Muscle layer of duodenum (tissue), 2 donors: ENCODE results near the gene FZD4.
"Not testable (repeated sequence)": the region's sequence is repeated elsewhere in the genome, so short reads cannot be mapped to it uniquely, and the experiment has no call there.

Source experiments
- H3K27ac ChIP-seq: one replicate; pipeline ENCODE4 v1.7.0; 2013; ENCODE audit warnings: mild to moderate bottlenecking, low read length
- H3K27me3 ChIP-seq: one replicate; pipeline ENCODE4 v1.7.0; 2013; ENCODE audit warnings: low read depth, mild to moderate bottlenecking, control low read depth, low read length
- H3K36me3 ChIP-seq, 2 donors: one replicate each; pipeline ENCODE4 v1.7.0; 2013; ENCODE audit warnings: low read length in 2 of 2, control low read depth in 1 of 2, mild to moderate bottlenecking in 1 of 2; ENCODE audit not compliant: insufficient read depth in 2 of 2, control insufficient read depth in 1 of 2
- H3K4me1 ChIP-seq, 2 donors: one replicate each; pipeline ENCODE4 v1.7.0; 2013; ENCODE audit warnings: low read length in 2 of 2, mild to moderate bottlenecking in 2 of 2, control low read depth in 1 of 2, moderate library complexity in 1 of 2; ENCODE audit not compliant: insufficient read depth in 2 of 2, control insufficient read depth in 1 of 2
- H3K4me3 ChIP-seq, 2 donors: one replicate each; pipeline ENCODE4 v1.7.0; 2013; ENCODE audit warnings: low read length in 2 of 2, low read depth in 1 of 2, mild to moderate bottlenecking in 1 of 2
- H3K9me3 ChIP-seq, 2 donors: one replicate each; pipeline ENCODE4 v1.7.0; 2013; ENCODE audit warnings: low read length in 2 of 2, control low read depth in 1 of 2, mild to moderate bottlenecking in 1 of 2; ENCODE audit not compliant: control insufficient read depth in 1 of 2
- donor health status: healthy.

FZD4 gene

GRCh38 chr11:86947541-86947940 lies 7.7 kb downstream of the FZD4 start:
- Histone ChIP-seq H3K36me3 (no peaks in the 10 kb centered on the region), H3K4me3 (no peak overlapping the region), H3K27me3 (no peaks in the 10 kb centered on the region), H3K4me1 (peaks cover 12 to 52% of the 10 kb centered on the region in 2 donors), H3K9me3 (no peaks in the 10 kb centered on the region), H3K27ac (no peak overlapping the region)

- H3K4me1 ChIP-seq, result peaks cover 8 to 38% of the 10 kb centered on the region in 2 donors
- H3K27me3 ChIP-seq, H3K27ac ChIP-seq, H3K4me3 ChIP-seq, H3K36me3 ChIP-seq, H3K9me3 ChIP-seq: not testable (repeated sequence)
These were observed 11.7 kb downstream of the FZD4 start for GRCh38 chr11:86943505-86943904.

DNA sequence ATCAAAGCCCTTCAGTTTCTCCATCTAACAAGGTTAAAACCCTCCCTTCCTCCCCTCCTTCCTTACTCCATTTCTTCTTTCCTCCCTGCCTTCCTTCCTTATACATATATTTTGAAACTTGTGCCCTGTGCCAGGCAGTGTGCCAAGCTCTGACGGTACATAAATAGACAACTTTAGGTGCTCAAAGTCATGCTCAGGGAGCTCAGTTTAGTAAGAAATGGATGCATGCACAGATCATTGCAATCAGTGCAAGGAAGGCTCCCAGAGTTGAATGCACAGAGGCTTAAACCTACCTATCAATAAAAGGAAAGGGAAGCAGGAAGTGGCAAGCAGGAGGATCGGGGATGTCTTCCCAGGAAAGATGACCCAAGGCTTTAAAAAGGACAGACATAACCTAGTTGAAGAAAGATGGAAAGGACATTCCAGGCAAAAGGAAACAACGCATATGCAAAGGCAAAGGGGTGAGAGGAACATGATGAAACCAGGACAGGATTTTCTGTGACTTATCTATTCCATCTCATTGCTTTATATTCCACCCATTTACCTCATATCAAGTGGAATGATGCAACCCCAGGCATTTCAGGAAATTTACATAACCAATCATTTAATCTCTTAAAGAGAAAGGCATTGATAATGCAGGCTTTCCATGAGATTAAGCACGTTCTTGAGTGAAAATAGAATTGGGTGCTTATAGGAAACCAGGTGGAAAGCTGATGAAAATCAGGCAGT lies 13.2 kb downstream of the FZD4 start:
- Histone ChIP-seq H3K9me3 (no peaks in the 10 kb centered on the region), H3K36me3 (no peaks in the 10 kb centered on the region), H3K27me3 (no peaks in the 10 kb centered on the region), H3K4me1 (peaks cover 8 to 30% of the 10 kb centered on the region in 2 donors), H3K27ac (no peak overlapping the region), H3K4me3 (no peak overlapping the region)

- Histone ChIP-seq H3K4me1 (peaks cover 8 to 30% of the 10 kb centered on the region in 2 donors), H3K4me3 (no peak overlapping the region), H3K27ac (peak overlapping the region; percentile 28)
These were observed 13.9 kb downstream of the FZD4 start for GRCh38 chr11:86941077-86941870.

DNA sequence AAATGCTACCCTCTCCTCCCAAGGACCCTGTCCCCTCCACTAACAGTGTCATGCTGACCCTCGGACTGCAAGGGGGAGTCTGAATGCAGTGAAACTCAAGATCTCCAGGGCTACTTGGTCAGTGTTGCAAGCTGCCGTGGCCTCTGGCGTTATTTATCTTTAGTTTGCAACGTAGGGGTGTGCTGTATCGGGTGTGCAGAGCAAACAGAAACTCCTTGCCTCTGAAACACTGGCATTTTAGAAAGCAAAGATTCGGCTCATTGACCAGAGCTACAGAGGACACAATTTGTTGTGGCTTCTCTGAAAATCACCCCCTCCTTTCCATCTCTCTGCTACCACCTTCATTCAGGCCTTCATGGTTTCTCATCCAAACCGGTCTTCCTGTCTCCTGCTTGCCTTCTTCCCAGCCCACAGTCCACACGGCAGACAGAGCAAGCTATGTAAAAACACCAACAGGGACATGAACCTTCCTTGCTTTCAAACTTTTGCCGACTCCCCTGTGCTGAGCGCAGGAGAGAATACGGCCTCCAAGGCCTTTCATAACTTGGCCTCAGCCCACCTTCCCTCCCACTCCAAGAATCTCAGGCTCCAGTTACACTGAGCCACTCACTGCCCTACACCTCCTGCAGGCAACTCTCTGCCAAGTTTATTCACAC lies 14.9 kb downstream of the FZD4 start:
- no peaks in the 10 kb centered on the region for H3K27me3 ChIP-seq
- no peaks in the 10 kb centered on the region for H3K9me3 ChIP-seq
- H3K36me3 ChIP-seq, result no peaks in the 10 kb centered on the region
- peak overlapping the region; percentile 14 to 33 for H3K4me3 ChIP-seq
- peaks cover 8 to 30% of the 10 kb centered on the region in 2 donors for H3K4me1 ChIP-seq
- H3K27ac ChIP-seq, result peak overlapping the region; percentile 28

More at GRCh38 chr11:86941077-86941870, 13.9 kb downstream of the FZD4 start:
- no peaks in the 10 kb centered on the region for H3K27me3 ChIP-seq
- no peaks in the 10 kb centered on the region for H3K9me3 ChIP-seq
- no peaks in the 10 kb centered on the region for H3K36me3 ChIP-seq

DNA sequence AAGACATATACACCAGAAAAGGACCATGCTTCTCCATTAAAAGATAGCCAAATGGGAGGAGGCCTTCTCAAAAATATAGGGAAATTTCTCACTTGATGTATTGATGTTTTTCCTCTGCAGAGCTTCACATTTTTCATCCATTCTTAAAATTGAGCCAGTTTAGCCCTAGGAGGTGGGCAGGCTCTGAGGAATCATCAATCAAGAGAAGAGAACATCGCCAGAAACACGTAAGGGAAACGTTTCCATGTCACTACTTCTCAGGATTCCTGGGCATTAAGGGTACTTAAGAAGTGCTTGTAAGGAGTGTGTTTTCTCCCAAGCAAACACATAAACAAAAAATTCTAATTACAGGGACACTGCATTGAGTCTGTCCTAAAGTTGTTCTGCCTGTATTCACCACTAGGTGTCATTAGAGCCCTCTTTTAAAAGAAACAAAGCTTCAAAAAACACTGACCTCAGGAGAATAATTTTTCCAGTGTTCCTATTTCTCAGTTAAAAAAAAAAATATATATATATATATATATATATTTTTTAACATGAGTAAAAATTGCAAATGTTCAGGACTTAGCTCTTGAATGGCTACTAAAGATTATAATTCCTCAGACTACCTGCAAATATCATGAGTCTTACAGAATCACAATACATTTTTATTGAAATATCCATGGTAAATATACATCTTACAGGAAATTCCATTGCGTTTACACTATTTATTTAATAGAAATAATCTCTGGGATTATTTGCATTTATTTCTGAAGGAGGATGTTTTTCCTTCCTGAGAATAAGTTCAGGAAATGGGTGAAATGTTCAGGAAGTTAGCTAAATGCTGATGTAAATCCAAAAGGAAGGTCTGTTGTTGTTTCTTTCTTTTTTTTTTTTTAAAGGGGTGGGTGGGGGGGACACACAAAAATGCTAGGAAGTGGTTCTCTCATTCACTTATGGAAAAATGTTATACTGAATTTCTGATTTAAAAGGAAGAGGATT lies 16.0 kb downstream of the FZD4 start:
- Histone ChIP-seq H3K9me3 (no peaks in the 10 kb centered on the region), H3K27ac (no peak overlapping the region), H3K27me3 (no peaks in the 10 kb centered on the region), H3K4me1 (peaks cover 8 to 33% of the 10 kb centered on the region in 2 donors), H3K4me3 (no peak overlapping the region), H3K36me3 (no peaks in the 10 kb centered on the region)

- Histone ChIP-seq H3K27ac (no peak overlapping the region), H3K4me1 (peaks cover 8 to 33% of the 10 kb centered on the region in 2 donors), H3K4me3 (no peak overlapping the region), H3K9me3 (no peaks in the 10 kb centered on the region), H3K36me3 (no peaks in the 10 kb centered on the region), H3K27me3 (no peaks in the 10 kb centered on the region)
These were observed 16.8 kb downstream of the FZD4 start for GRCh38 chr11:86938203-86938899.

GRCh38 chr11:86937193-86937806 lies 17.9 kb downstream of the FZD4 start:
- H3K4me1 ChIP-seq, result peaks cover 8 to 28% of the 10 kb centered on the region in 2 donors

DNA sequence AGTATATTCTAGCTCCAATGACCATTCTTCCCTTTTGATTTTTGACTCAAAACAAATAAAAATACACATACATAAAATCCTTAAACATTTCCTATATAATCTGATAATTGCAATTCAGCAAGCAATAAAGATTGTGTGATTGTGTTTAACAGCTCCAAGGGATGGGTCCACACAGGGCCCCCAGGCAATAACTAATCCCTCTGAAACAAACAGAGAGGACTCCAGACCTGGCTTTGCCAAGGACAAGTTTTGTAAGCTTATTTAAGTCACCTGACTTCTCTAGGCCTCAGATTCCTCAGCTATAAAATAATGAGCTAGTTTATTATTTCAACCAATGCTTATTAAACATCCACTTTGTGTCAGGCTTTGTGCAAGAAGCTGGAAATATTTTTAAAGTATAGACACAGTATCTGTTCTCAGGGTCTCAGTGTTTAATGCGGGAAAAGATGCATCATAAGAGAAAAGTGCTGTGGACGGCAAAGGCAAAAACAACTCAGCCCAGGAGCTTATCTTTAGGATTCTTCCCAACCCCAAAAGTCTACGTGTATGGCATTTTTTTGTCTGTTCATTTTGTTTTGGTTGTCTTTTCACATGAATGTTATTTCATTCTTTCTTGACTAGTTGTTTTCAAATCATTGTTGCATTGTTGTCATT lies 20.1 kb downstream of the FZD4 start:
- Histone ChIP-seq H3K9me3 (no peaks in the 10 kb centered on the region), H3K4me1 (peaks cover 0 to 19% of the 10 kb centered on the region in 2 donors), H3K36me3 (no peaks in the 10 kb centered on the region), H3K27me3 (no peaks in the 10 kb centered on the region), H3K27ac (no peak overlapping the region), H3K4me3 (no peak overlapping the region)

More at GRCh38 chr11:86937193-86937806, 17.9 kb downstream of the FZD4 start:
- H3K27me3 ChIP-seq, H3K27ac ChIP-seq, H3K4me3 ChIP-seq, H3K9me3 ChIP-seq, H3K36me3 ChIP-seq: not testable (repeated sequence)

DNA sequence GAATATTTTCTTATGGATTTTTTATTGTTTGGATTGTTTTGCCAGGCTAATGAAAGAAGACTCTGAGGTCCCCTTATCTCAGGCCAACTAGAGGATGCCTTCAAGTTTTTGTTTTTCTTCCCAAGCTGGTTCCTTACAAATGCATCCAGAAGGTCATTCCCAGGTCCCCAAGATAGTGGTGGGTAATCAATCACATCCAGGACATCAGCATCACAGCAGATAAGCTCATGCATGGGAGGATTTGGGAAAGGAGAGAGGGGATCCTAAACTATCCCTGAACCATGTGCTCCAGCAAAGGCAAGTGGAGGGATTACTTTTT lies 20.7 kb downstream of the FZD4 start:
- H3K27ac ChIP-seq, result no peak overlapping the region
- H3K27me3 ChIP-seq, result no peaks in the 10 kb centered on the region
- H3K4me3 ChIP-seq, result no peak overlapping the region
- no peaks in the 10 kb centered on the region for H3K9me3 ChIP-seq
- H3K36me3 ChIP-seq, result no peaks in the 10 kb centered on the region
- peaks cover 0 to 16% of the 10 kb centered on the region in 2 donors for H3K4me1 ChIP-seq
